Sigmoid colon (tissue), 4 donors: Measurements from ENCODE around the gene CDC73.

Source experiments
- EP300 ChIP-seq, 4 donors: sonication (generic); formaldehyde crosslinking; IDR thresholded peaks; one replicate each; pipeline ENCODE4 v1.6.1; 2017; ENCODE audit warnings: antibody characterized with exemption in 4 of 4
- POLR2A ChIP-seq, 2 donors: fragments of 450-650 bp; IDR thresholded peaks; one replicate each; pipeline ENCODE4 v1.6.1; 2016; ENCODE audit warnings: antibody characterized with exemption in 2 of 2, mild to moderate bottlenecking in 2 of 2, moderate library complexity in 2 of 2
- POLR2AphosphoS5 ChIP-seq, 4 donors: sonication (generic); formaldehyde crosslinking; IDR thresholded peaks; one replicate each; pipeline ENCODE4 v1.6.1; 2017; ENCODE audit warnings: antibody characterized with exemption in 4 of 4
- TF ChIP-seq, protein P1 (sequence below), 4 experiments: fragments of 450-650 bp in 3 of 4; fragments of 200-600 bp in 1 of 4; IDR thresholded peaks; one replicate each; pipeline ENCODE4 v1.5.1; 2016 to 2019; ENCODE audit warnings: antibody characterized with exemption in 4 of 4, mild to moderate bottlenecking in 3 of 4, moderate library complexity in 2 of 4

DNA sequence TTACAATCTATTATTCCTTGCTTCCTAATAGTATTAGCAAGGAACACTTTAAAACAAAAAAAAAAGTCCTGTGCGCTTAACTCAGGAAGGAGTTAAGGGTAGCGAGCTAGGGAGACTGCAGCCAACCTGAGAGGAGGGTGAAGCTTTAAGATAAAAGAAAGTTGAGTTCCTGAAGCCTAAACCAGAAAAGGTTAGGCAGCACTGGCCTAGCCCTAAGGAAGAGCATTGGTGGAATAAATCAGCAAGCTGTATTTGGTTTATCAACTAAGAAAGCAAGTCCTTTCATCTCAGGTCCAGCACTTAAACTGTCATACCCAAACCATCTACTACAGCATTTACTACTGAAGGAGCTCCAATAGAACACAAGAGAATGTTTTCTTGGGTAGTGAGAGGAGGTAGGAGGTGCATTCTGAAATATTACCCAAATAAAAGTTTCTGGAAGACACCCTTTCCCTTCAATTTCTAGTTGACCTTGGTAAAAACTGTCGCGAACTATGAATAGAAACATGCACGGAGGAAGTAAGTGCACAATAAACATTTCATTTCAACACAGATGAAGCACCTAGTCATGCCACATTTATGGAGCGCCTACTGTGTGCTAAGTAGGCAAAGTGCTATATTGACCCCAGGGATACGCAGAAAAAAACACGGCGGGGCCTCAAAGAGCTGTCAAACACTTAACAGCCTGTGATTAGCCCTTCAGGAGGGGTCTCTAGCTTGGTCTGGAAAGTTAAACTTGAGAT is 17.9 kb upstream of the CDC73 start:
- TF ChIP-seq, protein P1, sequence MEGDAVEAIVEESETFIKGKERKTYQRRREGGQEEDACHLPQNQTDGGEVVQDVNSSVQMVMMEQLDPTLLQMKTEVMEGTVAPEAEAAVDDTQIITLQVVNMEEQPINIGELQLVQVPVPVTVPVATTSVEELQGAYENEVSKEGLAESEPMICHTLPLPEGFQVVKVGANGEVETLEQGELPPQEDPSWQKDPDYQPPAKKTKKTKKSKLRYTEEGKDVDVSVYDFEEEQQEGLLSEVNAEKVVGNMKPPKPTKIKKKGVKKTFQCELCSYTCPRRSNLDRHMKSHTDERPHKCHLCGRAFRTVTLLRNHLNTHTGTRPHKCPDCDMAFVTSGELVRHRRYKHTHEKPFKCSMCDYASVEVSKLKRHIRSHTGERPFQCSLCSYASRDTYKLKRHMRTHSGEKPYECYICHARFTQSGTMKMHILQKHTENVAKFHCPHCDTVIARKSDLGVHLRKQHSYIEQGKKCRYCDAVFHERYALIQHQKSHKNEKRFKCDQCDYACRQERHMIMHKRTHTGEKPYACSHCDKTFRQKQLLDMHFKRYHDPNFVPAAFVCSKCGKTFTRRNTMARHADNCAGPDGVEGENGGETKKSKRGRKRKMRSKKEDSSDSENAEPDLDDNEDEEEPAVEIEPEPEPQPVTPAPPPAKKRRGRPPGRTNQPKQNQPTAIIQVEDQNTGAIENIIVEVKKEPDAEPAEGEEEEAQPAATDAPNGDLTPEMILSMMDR (IDR thresholded peaks at IDR 0.05): no peak
- TF ChIP-seq EP300 (IDR thresholded peaks at IDR 0.05) (no peak), POLR2AphosphoS5 (IDR thresholded peaks at IDR 0.05) (no peak), POLR2A (IDR thresholded peaks at IDR 0.05) (no peak)
